Astrocyte of the cerebellum (primary cell): ENCODE results near the gene SELENOM.
"Not testable (repeated sequence)": the region's sequence is repeated elsewhere in the genome, so short reads cannot be mapped to it uniquely, and the experiment has no call there.

Source experiments
- DNase-seq: peaks from one replicate; pipeline ENCODE4 v3.0.0-alpha.2; 2011; ENCODE audit warnings: low read depth
- H3K4me3 ChIP-seq: 2 replicates; pipeline ENCODE4 v1.5.1; 2011; ENCODE audit warnings: mild to moderate bottlenecking, low read depth, low read length, moderate library complexity
- in situ Hi-C: cut with HindIII; loops from 2 replicates; pipeline ENCODE4 v1.10.0; 2017; ENCODE audit warnings: low sequenced_read_pairs
- TF ChIP-seq, protein P1 (sequence below): IDR thresholded peaks from 2 replicates; pipeline ENCODE4 v1.5.1; 2012; ENCODE audit warnings: low read length, low read depth, moderate library complexity, mild to moderate bottlenecking; ENCODE audit errors: missing control alignments

Gene SELENOM

GRCh38 chr22:31068970-31069369 lies 38.4 kb downstream of the SELENOM start:
- no peak for DNase-seq
- in situ Hi-C loops: no loop called here
- TF ChIP-seq, protein P1, sequence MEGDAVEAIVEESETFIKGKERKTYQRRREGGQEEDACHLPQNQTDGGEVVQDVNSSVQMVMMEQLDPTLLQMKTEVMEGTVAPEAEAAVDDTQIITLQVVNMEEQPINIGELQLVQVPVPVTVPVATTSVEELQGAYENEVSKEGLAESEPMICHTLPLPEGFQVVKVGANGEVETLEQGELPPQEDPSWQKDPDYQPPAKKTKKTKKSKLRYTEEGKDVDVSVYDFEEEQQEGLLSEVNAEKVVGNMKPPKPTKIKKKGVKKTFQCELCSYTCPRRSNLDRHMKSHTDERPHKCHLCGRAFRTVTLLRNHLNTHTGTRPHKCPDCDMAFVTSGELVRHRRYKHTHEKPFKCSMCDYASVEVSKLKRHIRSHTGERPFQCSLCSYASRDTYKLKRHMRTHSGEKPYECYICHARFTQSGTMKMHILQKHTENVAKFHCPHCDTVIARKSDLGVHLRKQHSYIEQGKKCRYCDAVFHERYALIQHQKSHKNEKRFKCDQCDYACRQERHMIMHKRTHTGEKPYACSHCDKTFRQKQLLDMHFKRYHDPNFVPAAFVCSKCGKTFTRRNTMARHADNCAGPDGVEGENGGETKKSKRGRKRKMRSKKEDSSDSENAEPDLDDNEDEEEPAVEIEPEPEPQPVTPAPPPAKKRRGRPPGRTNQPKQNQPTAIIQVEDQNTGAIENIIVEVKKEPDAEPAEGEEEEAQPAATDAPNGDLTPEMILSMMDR: no peak
- H3K4me3 ChIP-seq: no peak overlapping the region

DNA sequence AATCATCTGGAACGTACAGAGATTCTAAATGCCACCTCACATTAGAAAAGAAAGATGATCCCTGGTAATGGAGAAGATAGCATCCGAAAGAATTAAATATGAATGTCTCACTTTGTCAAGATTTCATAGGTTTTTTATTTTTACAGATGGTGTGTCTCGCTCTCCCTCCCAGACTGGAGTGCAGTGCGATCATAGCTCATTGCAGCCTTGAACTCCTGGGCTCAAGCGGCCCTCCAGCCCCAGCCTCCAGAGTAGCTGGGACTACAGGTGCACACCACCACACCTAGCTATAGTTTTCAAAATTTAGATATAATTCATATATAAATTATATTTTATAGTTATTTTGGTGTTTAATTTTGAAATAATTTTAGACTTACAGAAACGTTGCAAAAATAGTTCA lies 43.0 kb downstream of the SELENOM start:
- DNase-seq: no peak
- TF ChIP-seq, protein P1: no peak
- in situ Hi-C loops: no loop called here
- no peak overlapping the region for H3K4me3 ChIP-seq

DNA sequence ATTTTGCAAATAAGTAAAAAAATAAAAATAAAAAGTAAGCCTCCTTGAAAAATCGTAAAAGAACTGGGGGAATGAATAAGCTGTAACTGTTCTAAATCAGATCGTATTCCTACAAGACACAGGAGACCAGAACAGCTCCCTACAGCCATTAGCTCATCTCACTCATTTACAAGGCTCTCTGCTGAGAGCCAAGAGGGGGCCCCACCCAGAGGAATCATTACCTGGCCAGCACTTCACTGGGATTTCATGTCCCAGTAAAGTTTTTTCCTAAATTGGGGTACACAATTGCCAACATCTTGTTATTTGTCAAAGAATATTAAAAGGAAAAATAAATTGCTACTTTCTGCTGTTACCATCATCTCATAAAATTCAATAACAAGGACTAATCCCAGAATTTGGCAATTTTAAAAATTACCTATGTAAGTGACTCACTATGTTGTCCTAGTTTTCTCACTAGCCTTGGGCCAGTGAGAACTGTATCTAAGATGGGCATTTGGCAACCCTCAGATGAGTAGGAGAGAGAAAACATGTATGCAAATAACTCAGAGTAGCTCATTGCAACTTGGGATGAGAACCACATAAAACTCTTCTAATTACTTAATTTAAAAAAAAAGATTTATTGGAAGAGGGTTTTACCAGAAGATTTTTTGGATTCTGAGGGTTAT lies 44.7 kb downstream of the SELENOM start:
- TF ChIP-seq, protein P1: no peak
- no peak overlapping the region for H3K4me3 ChIP-seq
- DNase-seq: no peak
- in situ Hi-C loops: no loop called here

GRCh38 chr22:31059663-31060062 lies 47.7 kb downstream of the SELENOM start:
- in situ Hi-C loops, H3K4me3 ChIP-seq: not testable (repeated sequence)

DNA sequence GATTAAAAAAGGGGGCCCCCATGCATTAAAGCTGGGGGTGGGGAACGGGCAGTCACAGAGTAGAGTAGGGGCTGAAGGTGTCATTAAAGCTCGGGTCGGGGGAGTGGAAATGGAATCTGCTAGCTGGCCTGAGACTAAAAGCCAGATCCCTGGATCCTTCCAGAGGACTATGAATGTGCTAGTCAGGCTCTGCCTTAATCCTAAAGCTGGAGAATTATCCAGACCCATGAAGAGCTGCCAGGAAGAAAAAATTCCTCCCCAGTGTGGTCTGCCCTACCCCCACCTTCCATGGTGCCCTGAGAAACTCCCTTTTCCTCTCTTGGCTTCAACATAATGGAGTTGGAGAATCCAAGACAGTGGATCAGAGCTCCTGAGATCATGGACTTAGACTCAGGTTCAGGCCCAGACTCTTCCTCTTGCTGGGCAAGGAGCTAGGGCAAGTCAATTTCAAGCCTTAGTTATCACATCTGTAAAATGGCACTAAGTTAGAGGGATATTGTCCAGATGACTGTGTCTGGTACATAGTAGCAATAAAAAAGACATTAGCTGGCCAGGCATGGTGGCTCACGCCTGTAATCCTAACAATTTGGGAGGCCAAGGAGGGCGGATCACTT lies 50.3 kb downstream of the SELENOM start:
- H3K4me3 ChIP-seq: no peak overlapping the region
- DNase-seq: no peak
- TF ChIP-seq, protein P1: no peak
- in situ Hi-C loops: no loop called here

More at GRCh38 chr22:31059663-31060062, 47.7 kb downstream of the SELENOM start:
- DNase-seq: not testable (repeated sequence)

- TF ChIP-seq, protein P1: no peak
- DNase-seq: peak; percentile 93
- no peak overlapping the region for H3K4me3 ChIP-seq
- in situ Hi-C loops: no loop called here
Observed at GRCh38 chr22:31055635-31056159, 51.7 kb downstream of the SELENOM start.

GRCh38 chr22:31055117-31055634 lies 52.2 kb downstream of the SELENOM start:
- in situ Hi-C loops: no loop called here
- TF ChIP-seq, protein P1: no peak
- H3K4me3 ChIP-seq: no peak overlapping the region
- DNase-seq: no peak
